Middle frontal gyrus (tissue), 1 donor: ENCODE measurements around the gene INPP5A.

ENCODE experiments used
- DNase-seq: peaks from one replicate; pipeline ENCODE4 v3.0.0-alpha.2; 2015; ENCODE audit warnings: low spot score; ENCODE audit errors: extremely low spot score

The INPP5A gene

GRCh38 chr10:132642732-132643008 is 105.1 kb downstream of the INPP5A start:
- no peak for DNase-seq

GRCh38 chr10:132643709-132644526 is 106.3 kb downstream of the INPP5A start:
- DNase-seq = no peak

- DNase-seq = no peak
These were observed 107.1 kb downstream of the INPP5A start for GRCh38 chr10:132644527-132645246.

- no peak for DNase-seq
These were observed 107.6 kb downstream of the INPP5A start for GRCh38 chr10:132645247-132645530.

GRCh38 chr10:132645630-132646442 is 108.2 kb downstream of the INPP5A start:
- no peak for DNase-seq

GRCh38 chr10:132646443-132647097 is 109.0 kb downstream of the INPP5A start:
- DNase-seq = no peak

GRCh38 chr10:132647424-132647823 is 109.8 kb downstream of the INPP5A start:
- no peak for DNase-seq

- peak; percentile 56 for DNase-seq
These were observed 110.7 kb downstream of the INPP5A start for GRCh38 chr10:132648072-132648850.

- DNase-seq = no peak
These were observed 111.4 kb downstream of the INPP5A start for GRCh38 chr10:132648851-132649528.

GRCh38 chr10:132649651-132650360 is 112.2 kb downstream of the INPP5A start:
- no peak for DNase-seq

- DNase-seq = no peak
These were observed 113.1 kb downstream of the INPP5A start for GRCh38 chr10:132650611-132651250.

GRCh38 chr10:132651511-132652029 is 114.0 kb downstream of the INPP5A start:
- DNase-seq = no peak

GRCh38 chr10:132652446-132652845 is 114.9 kb downstream of the INPP5A start:
- no peak for DNase-seq

GRCh38 chr10:132652936-132653590 is 115.5 kb downstream of the INPP5A start:
- DNase-seq = no peak

- no peak for DNase-seq
These were observed 116.1 kb downstream of the INPP5A start for GRCh38 chr10:132653721-132654120.

GRCh38 chr10:132654121-132654571 is 116.6 kb downstream of the INPP5A start:
- DNase-seq = no peak

GRCh38 chr10:132654708-132655661 is 117.4 kb downstream of the INPP5A start:
- DNase-seq = peak; percentile 46
